ENCODE data around the gene PPT2.
A peak's percentile ranks its signal among the peaks of the same experiment; 100 is the strongest.

PPT2 gene

DNA sequence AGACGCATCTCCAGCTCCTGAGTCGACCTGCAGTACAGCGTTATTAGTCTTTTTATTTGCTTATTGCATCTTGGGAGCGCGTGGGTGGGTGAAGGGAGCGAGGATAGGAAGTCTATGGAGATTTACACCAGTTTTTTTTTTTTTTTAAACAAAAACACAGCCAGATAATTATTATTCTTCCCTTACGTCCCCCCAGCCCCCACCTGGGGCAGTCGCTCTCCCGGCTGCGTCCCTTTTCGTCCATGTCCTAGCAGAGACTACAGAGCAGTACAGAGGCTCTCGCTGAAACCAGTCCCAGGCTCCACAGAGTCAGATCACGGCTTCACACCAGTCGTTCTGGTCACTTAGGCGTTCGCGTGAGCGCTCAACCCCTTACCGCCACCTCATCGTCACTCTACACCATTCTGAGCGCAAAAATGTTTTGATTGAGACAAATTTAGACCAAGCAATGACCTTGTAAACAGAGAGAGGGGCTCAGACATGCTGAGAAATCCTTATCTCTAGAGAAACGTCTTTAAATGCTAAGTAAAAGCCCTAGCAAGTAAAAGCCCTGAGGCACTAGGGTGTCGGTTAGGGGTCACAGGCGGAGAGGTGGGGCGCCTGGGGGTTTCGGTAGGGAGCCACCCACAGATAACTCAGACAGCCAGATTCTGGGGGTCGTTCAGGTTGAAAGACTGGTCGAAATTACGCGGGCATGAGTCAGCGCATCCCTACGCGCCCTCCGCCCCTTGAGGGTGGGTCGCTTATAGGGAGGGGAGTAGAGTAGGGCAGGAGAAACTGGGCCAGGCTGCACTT, 975 bp upstream of the PPT2 start:
- peak; percentile 1 to 46 (median 41) for DNase-seq

DNA sequence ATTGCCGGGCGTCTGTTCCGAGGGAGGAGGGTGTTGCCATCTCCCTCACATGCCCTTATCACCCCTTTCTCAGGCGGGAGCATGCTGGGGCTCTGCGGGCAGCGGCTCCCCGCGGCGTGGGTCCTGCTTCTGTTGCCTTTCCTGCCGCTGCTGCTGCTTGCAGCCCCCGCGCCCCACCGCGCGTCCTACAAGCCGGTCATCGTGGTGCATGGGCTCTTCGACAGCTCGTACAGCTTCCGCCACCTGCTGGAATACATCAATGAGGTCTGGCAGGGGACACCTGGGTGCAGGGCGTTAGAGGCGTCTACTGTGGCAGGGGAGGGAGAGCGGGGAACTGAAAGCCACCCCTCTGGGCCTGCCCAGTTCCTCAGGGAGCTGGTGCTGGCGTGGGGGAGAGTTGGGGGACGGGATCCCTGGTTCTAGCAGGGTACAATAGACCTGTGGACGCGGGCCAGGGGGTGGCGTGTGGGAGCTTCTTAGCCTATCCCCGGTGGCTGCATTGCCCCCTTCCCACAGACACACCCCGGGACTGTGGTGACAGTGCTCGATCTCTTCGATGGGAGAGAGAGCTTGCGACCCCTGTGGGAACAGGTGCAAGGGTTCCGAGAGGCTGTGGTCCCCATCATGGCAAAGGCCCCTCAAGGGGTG, 697 bp downstream of the PPT2 start:
- peak; percentile 61 to 85 (median 81) for DNase-seq

DNA sequence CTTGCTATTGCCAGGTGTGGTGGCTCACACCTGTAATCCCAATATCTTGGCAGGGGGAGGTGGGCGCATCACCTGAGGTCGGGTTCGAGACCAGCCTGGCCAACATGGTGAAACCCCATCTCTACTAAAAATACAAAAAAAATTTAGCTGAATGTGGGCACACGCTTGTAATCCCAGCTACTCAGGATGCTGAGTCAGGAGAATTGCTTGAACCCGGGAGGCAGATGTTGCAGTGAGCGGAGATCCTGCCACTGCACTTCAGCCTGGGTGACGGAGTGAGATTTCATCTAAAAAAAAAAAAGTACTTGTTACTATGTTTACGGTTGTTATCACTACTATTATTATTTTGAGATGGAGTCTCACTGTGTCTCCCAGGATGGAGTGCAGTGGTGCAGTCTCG, 3.0 kb downstream of the PPT2 start:
- DNase-seq, result no peak

GRCh38 chr6:32158052-32158451, 4.1 kb downstream of the PPT2 start:
- DNase-seq, result no peak

DNA sequence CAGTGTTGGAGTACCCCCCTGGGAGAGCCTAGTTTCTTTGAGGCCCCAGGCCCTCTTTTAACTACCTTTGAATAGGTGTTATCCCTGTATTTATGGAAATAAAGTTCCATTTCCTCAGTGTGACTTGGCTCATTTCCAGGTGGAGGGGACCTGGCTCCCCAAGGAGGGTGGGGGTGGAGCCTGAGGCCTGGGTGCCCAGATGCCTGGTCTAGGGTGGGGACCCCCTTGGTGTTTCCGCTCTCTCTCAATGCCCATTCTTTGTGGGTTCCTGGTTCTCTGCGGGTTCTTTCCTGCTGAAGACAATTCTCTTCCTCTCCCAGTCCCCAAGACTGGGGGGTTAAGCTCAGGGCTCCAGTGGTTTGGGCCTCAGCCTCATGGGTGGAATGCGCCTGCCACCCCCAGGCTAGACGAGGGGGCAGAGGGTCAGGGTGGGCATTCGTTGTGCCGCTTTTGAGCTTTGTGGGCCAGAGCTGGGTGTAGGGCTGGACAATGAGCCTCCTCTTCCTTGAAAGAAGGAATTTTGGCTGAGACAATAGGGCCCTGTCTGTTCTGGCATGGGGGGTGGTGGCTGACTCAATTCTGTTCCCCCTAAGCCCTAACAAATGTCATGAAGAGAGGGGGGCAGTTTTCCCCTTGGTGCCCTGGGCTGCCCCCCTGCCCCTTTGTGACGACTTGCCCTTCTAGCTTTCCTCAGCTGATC, 9.8 kb downstream of the PPT2 start:
- DNase-seq, result no peak

DNA sequence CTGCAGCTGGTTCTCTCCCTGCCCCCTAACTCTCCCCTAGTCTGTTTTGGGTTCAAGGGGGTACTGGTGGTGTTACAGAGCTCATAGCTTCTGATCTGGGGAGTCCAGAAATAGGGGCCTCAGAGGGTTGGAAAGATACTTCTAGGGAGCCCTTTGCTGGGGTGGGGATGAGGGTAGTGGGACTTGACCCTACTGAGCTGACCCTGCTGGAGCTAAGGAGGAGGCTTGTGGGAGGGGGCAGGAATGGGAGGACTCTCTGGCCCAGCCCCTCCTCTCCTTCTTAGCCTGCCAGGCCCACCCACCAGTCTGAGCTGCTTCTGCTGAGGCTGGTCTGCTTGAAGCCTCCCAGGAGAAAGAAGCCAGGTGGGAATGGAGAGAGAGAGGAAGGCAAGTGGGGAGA, 10.4 kb downstream of the PPT2 start, which contains the start of gene EGFL8:
Gene EGFL8 (plus strand): TSS at position 301 of the 400 bp plus-strand sequence. CDS start 1,571 bp downstream, outside the sequence.
- no peak for DNase-seq

- DNase-seq, result peak in 1 of 3 experiments; percentile 18
Observed at GRCh38 chr6:32166411-32167061, 12.6 kb downstream of the PPT2 start.

GRCh38 chr6:32167154-32167760, 13.3 kb downstream of the PPT2 start:
- peak; percentile 4 to 58 (median 24) for DNase-seq

GRCh38 chr6:32167761-32168262, 13.9 kb downstream of the PPT2 start:
- DNase-seq, result no peak

DNA sequence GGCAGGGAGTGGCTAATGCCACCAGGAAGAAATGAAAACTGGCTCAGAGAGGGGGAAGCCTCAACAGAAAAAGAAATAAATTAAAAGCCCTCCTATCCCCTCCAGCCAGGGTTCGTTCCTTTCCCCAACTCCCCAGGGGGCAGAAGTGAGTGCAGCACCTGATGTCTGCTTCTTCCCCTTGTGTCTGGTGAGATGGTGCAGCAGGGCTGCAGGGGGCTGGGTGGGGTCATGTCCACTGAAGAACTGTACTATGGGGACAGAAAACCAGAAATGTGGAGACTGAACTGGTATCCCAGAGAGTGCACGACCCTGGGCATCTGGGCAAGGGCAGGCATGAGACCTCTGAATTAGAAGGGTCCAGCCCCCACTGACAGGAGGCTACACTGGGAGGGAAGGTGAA, 14.4 kb downstream of the PPT2 start:
- DNase-seq, result no peak

DNA sequence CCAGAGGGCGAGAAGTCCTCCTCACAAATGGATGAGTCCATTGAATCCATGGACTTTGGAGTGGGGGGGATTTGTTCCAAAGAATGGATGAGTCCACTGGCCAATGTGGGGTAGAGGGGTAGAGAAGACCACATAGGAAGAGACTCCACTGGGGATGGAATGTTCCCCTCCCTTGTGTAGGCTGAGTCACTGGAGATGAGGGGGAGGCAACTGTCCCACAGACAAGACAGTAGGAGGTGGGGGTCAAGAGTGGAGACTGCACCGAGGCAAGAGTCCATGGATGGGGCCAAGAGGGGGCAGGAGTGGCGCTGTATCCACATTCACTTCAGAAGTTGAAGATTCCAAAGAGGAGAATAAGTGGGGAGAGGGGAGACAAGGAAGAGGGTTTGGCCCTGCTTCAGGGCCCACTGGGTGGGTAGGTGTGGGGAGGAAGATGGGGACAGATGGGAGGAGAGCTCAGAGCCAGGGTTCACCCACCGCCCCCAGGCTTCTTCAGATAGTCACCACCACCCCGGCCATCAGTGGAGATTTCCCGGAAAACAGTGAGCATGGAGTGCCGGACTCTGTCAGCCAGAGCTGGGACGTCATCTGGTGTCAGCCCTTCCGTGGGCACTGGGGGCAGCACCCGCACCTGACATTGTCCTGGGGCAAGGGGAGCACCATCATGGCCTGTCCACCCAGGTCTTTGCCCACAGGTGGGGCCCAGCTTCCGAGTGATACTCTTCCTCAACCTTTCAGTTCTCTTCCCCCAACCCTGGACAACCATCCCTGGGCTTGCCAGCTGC, 15.1 kb downstream of the PPT2 start:
- no peak for DNase-seq

GRCh38 chr6:32170294-32170693, 16.4 kb downstream of the PPT2 start:
- no peak for DNase-seq

GRCh38 chr6:32171234-32171633, 17.3 kb downstream of the PPT2 start:
- no peak for DNase-seq

DNA sequence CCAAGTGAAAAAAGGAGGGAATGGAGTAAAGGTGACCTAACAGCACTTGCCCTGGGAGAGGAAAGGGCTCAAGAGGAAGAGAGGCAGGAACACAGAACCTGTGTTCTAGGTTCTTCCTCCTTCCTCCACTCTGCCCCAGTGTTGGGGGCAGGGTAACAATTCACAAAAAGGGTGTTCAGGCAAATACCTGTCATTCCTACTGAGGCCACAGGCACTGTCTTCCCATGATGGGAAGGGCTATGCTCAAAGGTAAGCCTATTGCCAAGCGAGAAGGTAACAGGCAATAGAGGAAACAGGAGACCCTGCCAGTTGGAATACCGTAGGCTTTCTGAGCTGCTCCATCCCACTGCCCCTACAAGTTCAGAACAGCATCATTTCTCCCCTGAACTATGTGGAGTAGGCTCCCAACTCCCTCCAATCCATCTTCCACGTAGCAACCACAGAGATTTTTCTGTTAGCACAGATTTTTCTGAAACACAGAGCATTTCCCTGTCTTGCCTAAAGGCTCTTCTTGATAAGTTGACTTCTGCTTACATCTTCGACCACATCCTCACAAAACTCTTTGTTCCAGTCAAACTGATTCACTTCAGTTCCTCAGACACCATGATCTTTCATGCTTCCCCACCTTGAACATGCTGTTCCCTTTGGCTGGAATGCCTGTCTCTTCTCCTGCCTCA, 19.2 kb downstream of the PPT2 start:
- DNase-seq, result no peak

DNA sequence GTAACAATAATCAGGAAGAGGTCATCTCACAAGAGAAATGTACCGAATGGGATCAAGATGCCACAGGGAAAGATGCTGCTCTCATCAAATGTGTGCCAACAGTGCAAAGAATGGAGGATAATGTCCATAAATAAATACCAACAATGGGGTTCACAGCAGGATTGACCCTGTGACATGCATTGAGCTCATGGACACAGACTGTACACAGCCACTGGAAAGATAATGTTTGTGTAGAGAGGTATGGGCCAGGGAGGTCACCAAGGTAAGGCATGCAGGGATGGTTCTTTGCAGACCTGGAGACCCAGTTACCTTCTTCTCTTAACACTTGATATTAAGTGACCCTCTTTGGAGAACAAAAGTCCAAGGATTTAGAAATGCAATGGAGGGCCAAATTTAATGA, 20.5 kb downstream of the PPT2 start:
- no peak for DNase-seq

DNA sequence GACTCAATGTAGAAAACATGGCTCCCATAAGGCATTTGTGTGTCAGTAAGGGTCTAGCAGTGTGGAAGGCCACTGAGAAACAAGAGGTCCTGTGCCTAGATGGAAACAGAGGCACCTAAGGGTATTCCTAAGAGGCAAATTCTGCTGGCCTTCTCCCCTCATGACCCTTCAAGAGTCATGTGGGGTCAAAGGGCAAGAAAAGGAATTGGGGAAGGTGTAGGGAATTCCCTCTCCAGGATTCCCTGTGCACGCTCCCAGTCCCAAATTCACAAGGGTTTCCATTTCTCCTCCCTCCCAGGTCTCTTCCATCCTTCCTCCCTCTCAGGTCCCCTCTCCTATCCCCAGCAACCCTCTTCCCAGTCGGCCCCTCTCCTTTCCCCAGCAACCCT, 21.4 kb downstream of the PPT2 start:
- DNase-seq, result peak in 1 of 3 experiments; percentile 31

- DNase-seq, result peak; percentile 94 to 96 (median 95)
Observed at GRCh38 chr6:32175711-32176475, 22.0 kb downstream of the PPT2 start, which contains the start of gene AGPAT1. AGPAT1 (minus strand) TSS chr6:32176084; CDS start chr6:32171496, 4,588 bp downstream.

- peak in 2 of 3 experiments; percentile 27 to 37 for DNase-seq
Observed at GRCh38 chr6:32176476-32177182, 22.7 kb downstream of the PPT2 start.

DNA sequence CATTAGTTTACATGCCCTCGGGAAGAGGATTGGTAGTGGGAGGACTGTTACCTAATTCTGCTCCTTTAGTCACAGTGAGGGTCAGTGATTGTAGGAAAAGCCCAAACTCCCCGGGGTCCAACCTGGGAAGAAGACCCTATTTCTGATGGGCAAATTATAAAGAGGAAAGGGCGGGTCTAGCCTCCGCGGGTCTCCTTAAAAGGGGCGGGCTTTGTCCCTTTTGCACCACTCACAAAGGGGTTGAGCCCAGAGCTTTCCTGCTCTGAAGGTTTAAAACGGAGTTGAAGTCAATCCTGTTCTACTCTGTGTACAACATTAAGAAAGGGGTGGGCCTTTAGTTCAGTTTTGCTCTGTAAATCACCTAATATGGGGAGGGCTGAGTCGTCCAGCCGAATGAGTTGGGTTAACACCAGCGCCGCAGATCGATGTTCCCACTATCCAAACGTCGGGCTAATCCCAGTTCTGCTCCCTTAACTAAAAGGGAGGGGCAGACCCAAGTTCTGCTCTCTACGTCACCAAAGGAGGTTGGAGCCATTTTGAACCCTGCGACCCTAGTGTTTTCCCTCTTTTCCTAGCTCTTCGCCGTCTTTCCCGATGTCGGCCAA, 23.3 kb downstream of the PPT2 start:
- peak in 2 of 3 experiments; percentile 77 to 90 for DNase-seq

Data from NCI-H1417 (cell line).